Ovary (tissue), 10 donors: ENCODE measurements around the gene USF2. TPM values are rescaled to one million over a fixed set of nuclear protein-coding genes. Genes with fewer than 3 reads are reported as not detected.
"Not testable (repeated sequence)": the region's sequence is repeated elsewhere in the genome, so short reads cannot be mapped to it uniquely, and the experiment has no call there.

Experiments used
- DNase-seq, 5 donors: peaks; one replicate each; pipeline ENCODE4 v3.0.0-alpha.2; 2019 to 2020
- H3K27ac ChIP-seq, 2 donors: fragments of 200-600 bp; one replicate each; pipeline versions ENCODE4 v1.5.1 to v1.8.0; 2019 to 2022
- H3K27me3 ChIP-seq: fragments of 200-600 bp; one replicate; pipeline ENCODE4 v1.8.0; 2022
- H3K36me3 ChIP-seq: fragments of 200-600 bp; sonication (generic); one replicate; pipeline ENCODE4 v1.5.1; 2019
- H3K4me1 ChIP-seq: one replicate; pipeline ENCODE4 v1.8.1; 2013; ENCODE audit warnings: mild to moderate bottlenecking, moderate library complexity; ENCODE audit not compliant: insufficient read depth
- H3K4me3 ChIP-seq: fragments of 200-600 bp; sonication (generic); one replicate; pipeline ENCODE4 v1.5.1; 2017
- H3K9me3 ChIP-seq, 2 donors: fragments of 200-600 bp in 1 of 2; sonication (generic) in 1 of 2; one replicate each; pipeline versions ENCODE4 v1.5.1 to v1.8.1; 2013 to 2019; ENCODE audit warnings: mild to moderate bottlenecking in 1 of 2, moderate library complexity in 1 of 2
- CTCF ChIP-seq, 3 donors: fragments of 450-650 bp in 2 of 3; fragments of 200-600 bp in 1 of 3; IDR thresholded peaks; one replicate each; pipeline versions ENCODE4 v1.5.1 to v1.8.0; 2016 to 2022; ENCODE audit warnings: antibody characterized with exemption in 3 of 3, mild to moderate bottlenecking in 1 of 3
- EP300 ChIP-seq: sonication (generic); formaldehyde crosslinking; IDR thresholded peaks from one replicate; pipeline ENCODE4 v1.6.1; 2017; ENCODE audit warnings: antibody characterized with exemption
- POLR2A ChIP-seq: fragments of 450-650 bp; IDR thresholded peaks from one replicate; pipeline ENCODE4 v1.6.1; 2017; ENCODE audit warnings: antibody characterized with exemption, mild to moderate bottlenecking, moderate library complexity
- WGBS, 3 donors: extraction: QIAGEN DNeasy Blood & Tissue Kit in 1 of 3; methylation state at CpG; one replicate each; pipeline versions ENCODE4 v1.1.5 to v1.1.7; 2013 to 2017; 5-methylcytosine and 5-hydroxymethylcytosine counted together
- intact Hi-C, 4 donors: fragments of 100-400 bp; cut with DNase I; formaldehyde crosslinking; loops; one replicate each; pipeline versions ENCODE4 v1.11.0 to v1.15.1; 2022 to 2023
- long read RNA-seq, 3 donors: library from polyadenylated mRNA in 2 of 3; unstranded in 2 of 3; transcript quantifications; one replicate each; pipeline ENCODE4 v2.0.0 and lab custom pipeline, GENCODE V29; 2021 to 2026
- polyA plus RNA-seq, 2 donors: library from polyadenylated mRNA; stranded (reverse); fragments of 200-250 nt in 1 of 2; fragments of 350-450 nt in 1 of 2; fragmentation: Illumina TruSeq in 1 of 2; extraction: RNeasy Lipid Tissue Mini Kit (QIAGEN cat#74804) in 1 of 2; gene quantifications; one replicate each; pipeline ENCODE4 v1.2.3, GENCODE V29; 2013 to 2014
- total RNA-seq, 7 donors: library from RNA; depleted of rRNA in 2 of 7; stranded (reverse); fragments of >200 nt in 2 of 7; fragmentation: NEBNext Ultra II Directional in 3 of 7; extraction: Animal tissue kit (Norgen Biotek cat#: 25700) in 3 of 7; gene quantifications; one replicate each; pipeline versions ENCODE4 v1.1.0 to v1.2.4, GENCODE V29; 2016 to 2023
- donor health status: DM: no; HTN: no; CAD: no; lungs with moderate emphysema.
- donor health status: DM: no; HTN: no; CAD: no.
- donor health status: Bipolar disorder and iron deficiency.
- donor health status: DM: yes; HTN: yes; CAD: no.
- donor health status: DM: no; HTN: no; CAD: no.
- donor health status: DM: yes; HTN: yes; CAD: no.

The USF2 gene
- total RNA-seq (100 to 1,000 TPM; 105 to 218 (median 159) TPM), polyA plus RNA-seq (100 to 1,000 TPM; 130 to 169 TPM)
- long read RNA-seq, donor 1, transcript USF2-201 (10 exons, 1,634 nt) = major isoform, 52 of 217 reads
- long read RNA-seq, donor 1, transcript USF2-202 (9 exons, 1,523 nt) = minor isoform, 10 of 217 reads
- long read RNA-seq, donor 1, transcript USF2-206 (2 exons, 2,742 nt) = minor isoform, 5 of 217 reads
- long read RNA-seq, donor 1, partial matches to known transcripts = 128 of 217 reads
- long read RNA-seq, donor 1, other reads (novel, unspliced or antisense) = 12 of 217 reads
- long read RNA-seq, donor 2, transcript USF2-201 (10 exons, 1,634 nt) = major isoform, 10 of 24 reads
- long read RNA-seq, donor 2, transcript USF2-212 (4 exons, 446 nt) = minor isoform, 6 of 24 reads
- long read RNA-seq, donor 2, partial matches to known transcripts = 0 of 24 reads
- long read RNA-seq, donor 2, other reads (novel, unspliced or antisense) = 0 of 24 reads
- long read RNA-seq, donor 3, transcript USF2-201 (10 exons, 1,634 nt) = major isoform, 14 of 69 reads
- long read RNA-seq, donor 3, partial matches to known transcripts = 39 of 69 reads
- long read RNA-seq, donor 3, other reads (novel, unspliced or antisense) = 6 of 69 reads

GRCh38 chr19:35268536-35269437 lies at the start of gene USF2:
Gene USF2, plus strand, starts transcription at chr19:35268962. Its CDS starts 140 bp downstream, at chr19:35269102.
- peak; percentile 77 to 84 (median 79) for DNase-seq
- Histone ChIP-seq H3K9me3 (no peaks in the 10 kb centered on the region), H3K4me3 (peak within 1 kb of the TSS; percentile 73), H3K27ac (peak within 1 kb of the TSS; percentile 94 to 97), H3K27me3 (no peaks in the 10 kb centered on the region), H3K36me3 (no peaks in the 10 kb centered on the region), H3K4me1 (peaks cover 11% of the 10 kb centered on the region)
- no peak for TF ChIP-seq EP300
- TF ChIP-seq POLR2A = no peak
- no peak for TF ChIP-seq CTCF (IDR thresholded peaks at IDR 0.05)
- intact Hi-C loops = loop anchor here in 3 of 4 donors (5.0 to 10.0 kb wide), 3 partner anchors 126 to 346 kb away; partner anchors contain the start of genes FXYD7 (in 2 of the 3) and HAUS5 (in 1 of the 3)
- 0 to 1% (median 1%) methylated on average over 30 to 108 of the region's 126 CpGs for WGBS, 3 donors

GRCh38 chr19:35219008-35219407 lies 49.8 kb upstream of the USF2 start:
- DNase-seq = no peak
- no peaks in the 10 kb centered on the region for H3K36me3 ChIP-seq
- no peak overlapping the region for H3K27ac ChIP-seq
- 79 to 96% (median 91%) methylated on average over 1 of the region's 1 CpG for WGBS, 3 donors
- H3K9me3 ChIP-seq = peaks cover 0 to 3% of the 10 kb centered on the region in 2 donors
- no peak overlapping the region for H3K4me3 ChIP-seq
- TF ChIP-seq EP300 (no peak), CTCF (IDR thresholded peaks at IDR 0.05) (no peak), POLR2A (no peak)
- intact Hi-C loops = no loop called here
- no peaks in the 10 kb centered on the region for H3K27me3 ChIP-seq
- H3K4me1 ChIP-seq = peaks cover 5% of the 10 kb centered on the region

GRCh38 chr19:35220315-35220921 lies 48.3 kb upstream of the USF2 start:
- intact Hi-C loops = no loop called here
- WGBS, 3 donors = 40 to 45% (median 43%) methylated on average over 3 of the region's 3 CpGs
- DNase-seq = no peak

GRCh38 chr19:35220973-35221590 lies 47.7 kb upstream of the USF2 start:
- intact Hi-C loops, H3K9me3 ChIP-seq, H3K27ac ChIP-seq, H3K4me1 ChIP-seq, H3K4me3 ChIP-seq, H3K36me3 ChIP-seq, DNase-seq, H3K27me3 ChIP-seq: not testable (repeated sequence)
- WGBS, 3 donors = 88 to 97% (median 93%) methylated on average over 4 of the region's 4 CpGs

More at GRCh38 chr19:35220315-35220921, 48.3 kb upstream of the USF2 start:
- no peaks in the 10 kb centered on the region for H3K27me3 ChIP-seq
- no peak overlapping the region for H3K4me3 ChIP-seq
- no peak for TF ChIP-seq POLR2A
- no peak for TF ChIP-seq CTCF (IDR thresholded peaks at IDR 0.05)
- TF ChIP-seq EP300 = no peak
- H3K4me1 ChIP-seq = no peaks in the 10 kb centered on the region
- no peaks in the 10 kb centered on the region for H3K36me3 ChIP-seq
- no peak overlapping the region for H3K27ac ChIP-seq
- H3K9me3 ChIP-seq = peaks cover 0 to 3% of the 10 kb centered on the region in 2 donors
